22Rv1 (cell line): ENCODE results near the gene SMNDC1.

Experiments used
- ZFX ChIP-seq: fragments of 450-650 bp; IDR thresholded peaks from 2 replicates; pipeline ENCODE4 v1.6.1; 2017; ENCODE audit warnings: antibody characterized with exemption, borderline replicate concordance
- TF ChIP-seq, protein P1 (sequence below): fragments of 450-650 bp; IDR thresholded peaks from 2 replicates; pipeline ENCODE4 v1.5.1; 2017; ENCODE audit warnings: mild to moderate bottlenecking

DNA sequence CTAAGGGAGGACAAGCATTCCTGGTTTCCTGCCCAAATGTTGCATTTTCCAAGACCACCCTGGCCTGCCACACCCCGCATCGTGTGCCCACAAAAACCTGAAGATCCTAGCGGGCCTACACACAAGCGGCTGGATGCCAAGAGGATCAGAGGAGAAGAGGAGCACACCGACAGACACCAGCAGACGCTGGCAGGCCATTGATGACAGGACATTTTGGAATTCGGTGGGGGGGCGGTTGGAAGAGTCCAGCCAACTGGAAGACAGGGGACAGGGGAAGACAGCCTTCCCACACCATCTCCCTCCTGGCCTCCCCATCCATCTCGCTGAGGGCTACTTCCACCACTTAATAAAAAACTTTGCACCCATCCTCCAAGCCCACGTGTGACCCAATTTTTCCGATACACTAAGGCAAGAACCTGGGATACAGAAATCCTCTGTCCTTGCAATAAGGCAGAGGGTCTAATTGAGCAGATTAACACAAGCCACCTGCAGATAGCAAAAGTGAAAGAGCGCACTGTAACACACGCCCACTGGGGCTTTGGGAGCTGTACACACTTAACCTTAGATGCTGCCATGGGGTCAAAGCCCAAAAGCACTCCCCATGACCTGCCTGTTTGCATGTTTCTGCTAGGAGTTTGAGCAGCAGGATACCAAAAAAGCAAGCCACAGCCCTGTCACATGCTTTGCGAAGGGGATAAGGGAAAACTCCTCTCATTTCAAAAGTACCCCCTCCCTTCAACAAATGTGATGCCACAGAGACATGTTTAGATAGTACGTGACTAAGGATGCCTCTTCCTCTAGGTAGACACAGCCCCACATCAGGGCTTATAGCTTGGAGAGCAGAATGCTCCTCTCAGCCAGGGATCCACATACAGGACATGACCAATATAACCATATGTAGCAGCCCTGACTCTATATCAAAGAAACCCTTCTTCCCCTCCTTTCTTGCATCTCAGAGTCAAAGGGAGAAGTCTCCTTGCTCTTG lies 13.4 kb upstream of the SMNDC1 start:
- TF ChIP-seq, protein P1, sequence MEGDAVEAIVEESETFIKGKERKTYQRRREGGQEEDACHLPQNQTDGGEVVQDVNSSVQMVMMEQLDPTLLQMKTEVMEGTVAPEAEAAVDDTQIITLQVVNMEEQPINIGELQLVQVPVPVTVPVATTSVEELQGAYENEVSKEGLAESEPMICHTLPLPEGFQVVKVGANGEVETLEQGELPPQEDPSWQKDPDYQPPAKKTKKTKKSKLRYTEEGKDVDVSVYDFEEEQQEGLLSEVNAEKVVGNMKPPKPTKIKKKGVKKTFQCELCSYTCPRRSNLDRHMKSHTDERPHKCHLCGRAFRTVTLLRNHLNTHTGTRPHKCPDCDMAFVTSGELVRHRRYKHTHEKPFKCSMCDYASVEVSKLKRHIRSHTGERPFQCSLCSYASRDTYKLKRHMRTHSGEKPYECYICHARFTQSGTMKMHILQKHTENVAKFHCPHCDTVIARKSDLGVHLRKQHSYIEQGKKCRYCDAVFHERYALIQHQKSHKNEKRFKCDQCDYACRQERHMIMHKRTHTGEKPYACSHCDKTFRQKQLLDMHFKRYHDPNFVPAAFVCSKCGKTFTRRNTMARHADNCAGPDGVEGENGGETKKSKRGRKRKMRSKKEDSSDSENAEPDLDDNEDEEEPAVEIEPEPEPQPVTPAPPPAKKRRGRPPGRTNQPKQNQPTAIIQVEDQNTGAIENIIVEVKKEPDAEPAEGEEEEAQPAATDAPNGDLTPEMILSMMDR = no peak
- no peak for TF ChIP-seq ZFX
